MG63 (cell line): ENCODE measurements around the gene CLTC. TPM values are rescaled to one million over a fixed set of nuclear protein-coding genes. Genes with fewer than 3 reads are reported as not detected.

ENCODE experiments used
- DNase-seq: peaks from one replicate; pipeline ENCODE4 v3.0.0-alpha.2; 2020
- H3K27me3 ChIP-seq: fragments of 250-450 bp; sonication (Bioruptor Pico); 2 replicates; pipeline ENCODE4 v1.5.1; 2020; ENCODE audit warnings: mild to moderate bottlenecking, moderate library complexity
- H3K36me3 ChIP-seq: fragments of 250-450 bp; sonication (Bioruptor Pico); 2 replicates; pipeline ENCODE4 v1.5.1; 2020; ENCODE audit warnings: mild to moderate bottlenecking, moderate library complexity
- H3K4me3 ChIP-seq: fragments of 250-450 bp; sonication (Bioruptor Pico); 2 replicates; pipeline ENCODE4 v1.5.1; 2020; ENCODE audit warnings: mild to moderate bottlenecking, moderate library complexity
- H3K9me3 ChIP-seq: fragments of 250-450 bp; sonication (Bioruptor Pico); 2 replicates; pipeline ENCODE4 v1.5.1; 2020; ENCODE audit warnings: mild to moderate bottlenecking, moderate library complexity
- total RNA-seq: library from RNA; depleted of rRNA; stranded (reverse); fragments of >200 nt; shearing (Covaris generic); gene quantifications from 2 replicates; pipeline ENCODE4 v1.2.3, GENCODE V29; 2014; ENCODE audit warnings: low replicate concordance

Gene CLTC
- total RNA-seq, 1 experiment from 2014 or later: 235 TPM

DNA sequence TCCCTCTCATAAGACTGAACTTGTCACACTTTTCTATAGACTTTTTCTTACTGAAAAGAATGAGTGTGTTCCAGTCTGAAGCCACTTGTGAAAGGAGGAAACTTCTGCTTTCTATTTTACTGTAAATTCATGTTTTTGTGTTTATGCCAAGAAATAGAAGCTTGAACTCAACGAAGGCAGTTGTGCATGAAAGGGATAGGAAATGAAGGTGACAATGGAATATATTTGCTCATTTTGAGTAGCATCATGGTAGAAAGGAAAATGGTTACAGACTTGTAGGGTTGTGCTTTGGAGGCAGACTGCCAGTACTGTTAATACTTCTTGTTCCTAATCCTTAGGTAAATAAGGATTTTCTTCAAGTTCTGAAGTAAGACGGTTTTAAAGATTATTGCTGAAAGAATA lies 8.1 kb downstream of the CLTC start:
- Histone ChIP-seq H3K9me3 (no peaks in the 10 kb centered on the region), H3K4me3 (no peak overlapping the region), H3K36me3 (peaks cover 68% of the 10 kb centered on the region), H3K27me3 (no peaks in the 10 kb centered on the region)
- DNase-seq: no peak

DNA sequence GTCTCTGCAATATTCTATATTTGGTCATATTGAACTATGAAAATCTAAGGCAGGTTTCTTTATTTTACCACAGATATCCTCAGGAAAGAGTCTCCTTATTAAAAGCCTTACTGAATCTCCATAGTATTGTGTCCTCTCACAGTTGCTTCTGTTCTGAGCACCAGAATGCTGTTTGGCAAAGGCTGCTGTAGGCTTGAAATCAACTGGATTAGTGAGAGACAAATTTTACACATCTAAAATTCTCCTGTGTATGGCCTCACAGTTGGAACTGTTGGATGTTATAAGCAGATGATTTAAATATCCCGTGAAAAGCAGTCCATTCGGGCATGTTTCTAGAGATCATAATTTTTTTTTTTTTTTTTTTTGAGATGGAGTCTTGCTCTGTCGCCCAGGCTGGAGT lies 9.5 kb downstream of the CLTC start:
- Histone ChIP-seq H3K9me3 (no peaks in the 10 kb centered on the region), H3K4me3 (no peak overlapping the region), H3K36me3 (peaks cover 60% of the 10 kb centered on the region), H3K27me3 (no peaks in the 10 kb centered on the region)
- no peak for DNase-seq

DNA sequence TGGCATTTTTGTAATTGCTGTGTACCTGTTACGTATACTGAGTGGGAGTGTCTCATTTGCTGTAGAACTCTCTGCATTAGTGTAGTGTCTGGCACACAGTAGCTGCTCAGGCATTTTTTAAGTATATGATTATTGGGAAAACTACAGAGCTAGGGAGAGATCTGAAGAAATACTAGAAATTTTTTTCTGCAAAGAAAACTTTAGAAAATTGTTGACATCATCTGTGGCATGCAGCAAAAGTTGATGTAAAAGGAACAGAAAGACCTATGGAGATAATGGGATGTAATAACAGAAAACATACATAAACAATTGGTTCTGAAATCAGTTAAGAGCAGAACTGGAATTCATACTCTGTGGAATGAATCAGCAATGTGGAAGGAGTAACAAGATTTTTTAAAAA lies 11.6 kb downstream of the CLTC start:
- Histone ChIP-seq H3K36me3 (peaks cover 67% of the 10 kb centered on the region), H3K9me3 (no peaks in the 10 kb centered on the region), H3K4me3 (no peak overlapping the region), H3K27me3 (no peaks in the 10 kb centered on the region)
- DNase-seq: no peak

DNA sequence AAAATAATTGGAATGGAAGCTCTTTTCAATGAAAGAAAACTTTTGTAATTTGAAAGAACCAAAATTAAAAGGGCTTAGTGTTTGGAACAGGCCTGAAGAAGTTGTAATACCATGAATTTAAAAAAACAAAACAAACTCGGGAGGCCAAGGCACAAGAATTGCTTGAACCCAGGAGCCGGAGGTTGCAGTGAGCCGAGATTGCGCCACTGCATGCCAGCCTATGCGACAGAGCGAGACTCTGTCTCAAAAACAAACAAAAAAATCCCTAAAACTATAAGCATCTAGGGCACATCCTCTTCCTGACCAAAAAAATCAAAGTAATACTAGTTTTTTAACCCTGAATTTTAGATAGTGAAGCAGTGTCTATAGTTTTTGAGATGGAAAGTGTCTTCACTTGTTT lies 12.7 kb downstream of the CLTC start:
- Histone ChIP-seq H3K9me3 (no peaks in the 10 kb centered on the region), H3K36me3 (peaks cover 64% of the 10 kb centered on the region), H3K27me3 (no peaks in the 10 kb centered on the region), H3K4me3 (no peak overlapping the region)
- DNase-seq: no peak

DNA sequence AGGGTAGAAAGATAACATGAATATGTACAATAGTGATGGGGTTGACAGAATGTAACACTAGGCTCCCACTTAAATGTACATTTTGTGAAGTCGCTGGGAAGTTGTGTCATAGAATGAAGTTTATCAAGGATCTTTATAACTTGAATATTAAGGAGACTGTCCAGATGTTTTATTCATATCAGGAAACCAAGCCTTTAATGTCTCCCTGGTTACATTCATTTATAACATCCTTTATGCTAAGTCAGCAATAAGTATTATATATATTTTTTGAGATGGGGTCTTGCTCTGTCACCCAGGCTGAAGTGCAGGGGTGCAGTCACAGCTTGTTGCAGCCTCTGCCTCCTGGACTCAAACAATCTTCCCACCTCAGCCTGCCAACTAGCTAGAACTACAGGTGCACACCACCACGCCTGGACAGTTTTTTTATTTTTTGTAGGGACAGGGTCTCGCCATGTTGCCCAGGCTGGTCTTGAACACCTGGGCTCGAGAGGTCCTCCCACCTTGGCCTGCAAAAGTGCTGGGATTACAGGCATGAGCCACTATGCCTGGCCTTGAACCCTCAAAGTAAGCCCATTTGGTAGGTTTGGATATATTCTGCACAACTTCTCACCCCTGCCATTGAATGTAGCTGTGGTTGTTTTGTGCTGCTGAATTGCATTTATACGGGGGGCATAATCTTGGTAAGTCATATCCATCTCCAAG lies 14.1 kb downstream of the CLTC start:
- Histone ChIP-seq H3K27me3 (no peaks in the 10 kb centered on the region), H3K36me3 (peaks cover 63% of the 10 kb centered on the region), H3K4me3 (no peak overlapping the region), H3K9me3 (no peaks in the 10 kb centered on the region)
- DNase-seq: no peak

DNA sequence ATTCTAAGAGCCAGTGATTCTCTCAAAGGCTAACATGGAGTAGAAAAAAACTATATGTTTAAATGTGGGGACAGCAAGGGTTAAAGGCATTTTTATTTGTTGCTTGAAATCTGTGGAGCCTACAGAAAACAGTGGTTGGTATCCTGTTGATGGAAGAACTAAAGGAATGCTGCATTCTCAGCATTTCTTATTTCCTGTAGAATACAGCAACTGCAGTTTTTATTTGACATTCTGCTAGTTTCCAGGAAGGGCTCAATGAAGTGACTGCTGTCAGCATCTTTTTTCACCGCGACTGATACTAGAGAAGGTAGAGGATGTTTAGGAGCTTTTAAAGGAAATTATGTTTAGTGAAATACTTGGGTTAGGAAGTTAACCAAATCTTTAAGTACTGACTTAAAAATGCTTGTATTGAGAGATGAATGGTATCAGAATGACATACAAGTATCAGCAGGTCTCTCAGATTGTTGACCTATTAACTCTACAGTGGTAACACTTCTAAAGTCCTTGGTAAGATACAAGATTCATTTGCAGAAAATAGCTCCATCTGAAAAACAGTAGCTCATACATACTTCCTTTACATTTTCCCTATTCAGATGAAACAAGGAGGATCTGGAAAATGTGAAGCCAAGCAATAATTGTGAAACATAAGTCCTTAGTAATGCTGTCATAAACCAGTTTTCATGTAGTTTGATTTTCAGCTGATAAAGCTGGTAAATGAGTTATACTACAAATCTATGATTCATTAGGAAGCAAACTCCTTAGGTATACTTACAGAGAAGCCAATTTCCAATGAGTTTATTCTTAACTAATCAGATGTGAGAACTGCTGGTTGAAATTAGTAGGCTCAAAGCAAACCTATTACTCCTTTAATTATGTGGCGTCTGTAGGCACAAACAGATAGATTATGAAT lies 15.2 kb downstream of the CLTC start:
- Histone ChIP-seq H3K4me3 (no peak overlapping the region), H3K27me3 (no peaks in the 10 kb centered on the region), H3K9me3 (no peaks in the 10 kb centered on the region; the same call in 1 of the 2 replicates), H3K36me3 (peaks cover 62% of the 10 kb centered on the region)
- no peak for DNase-seq

DNA sequence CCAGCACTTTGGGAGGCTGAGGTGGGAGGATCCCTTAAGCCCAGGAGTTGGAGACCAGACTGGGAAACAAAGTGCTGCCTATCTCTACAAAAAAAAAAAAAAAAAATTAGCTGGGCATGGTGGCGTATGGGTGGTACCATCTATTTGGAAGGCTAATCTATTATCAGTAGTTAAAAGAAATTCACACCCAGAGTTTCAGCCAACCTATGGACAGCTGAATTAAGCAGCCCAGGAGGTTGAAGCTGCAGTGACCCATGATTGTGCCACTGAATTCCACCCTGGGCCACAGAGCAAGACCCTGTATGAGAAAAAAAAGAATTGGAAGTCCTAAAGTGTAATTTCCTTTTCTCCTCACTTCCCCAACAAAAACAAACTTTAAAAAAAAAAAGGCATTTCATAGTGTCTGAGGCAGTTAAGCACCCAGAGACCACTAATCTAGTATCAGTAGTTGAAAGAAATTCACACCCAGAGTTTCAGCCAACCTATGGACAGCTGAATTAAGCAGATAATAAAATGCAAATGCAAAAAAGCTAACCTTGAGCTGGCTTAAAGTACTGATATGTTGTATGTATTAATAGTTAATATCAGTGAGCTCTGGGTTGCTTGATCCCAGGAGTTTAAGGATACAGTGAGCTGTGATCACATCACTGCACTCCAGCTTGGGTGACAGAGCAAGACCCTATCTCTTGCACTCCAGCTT lies 18.1 kb downstream of the CLTC start:
- H3K4me3 ChIP-seq: no peak overlapping the region
- peaks cover 64% of the 10 kb centered on the region for H3K36me3 ChIP-seq
- DNase-seq: no peak

DNA sequence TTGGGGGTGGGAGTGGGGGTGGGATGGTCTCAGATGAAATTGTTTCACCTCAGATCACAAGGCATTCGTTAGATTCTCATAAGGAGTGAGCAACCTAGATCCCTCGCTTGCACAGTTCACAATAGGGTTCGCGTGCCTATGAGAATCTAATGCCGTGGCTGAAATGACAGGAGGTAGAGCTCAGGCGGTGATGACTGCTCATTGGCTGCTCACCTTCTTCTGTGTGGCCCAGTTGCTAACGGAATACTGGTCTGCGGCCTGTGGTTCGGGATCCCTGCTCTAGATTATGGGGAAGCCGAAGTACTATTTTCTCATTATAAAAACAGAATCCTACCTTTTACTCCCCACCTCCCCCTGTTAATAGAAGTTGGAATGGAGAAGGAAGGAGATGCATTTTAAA lies 18.9 kb downstream of the CLTC start:
- Histone ChIP-seq H3K9me3 (no peaks in the 10 kb centered on the region; the same call in 1 of the 2 replicates), H3K36me3 (peaks cover 62% of the 10 kb centered on the region), H3K27me3 (no peaks in the 10 kb centered on the region), H3K4me3 (no peak overlapping the region)
- no peak for DNase-seq

More for the DNA sequence above, 18.1 kb downstream of the CLTC start:
- no peaks in the 10 kb centered on the region for H3K27me3 ChIP-seq
- H3K9me3 ChIP-seq: no peaks in the 10 kb centered on the region; the same call in 1 of the 2 replicates

DNA sequence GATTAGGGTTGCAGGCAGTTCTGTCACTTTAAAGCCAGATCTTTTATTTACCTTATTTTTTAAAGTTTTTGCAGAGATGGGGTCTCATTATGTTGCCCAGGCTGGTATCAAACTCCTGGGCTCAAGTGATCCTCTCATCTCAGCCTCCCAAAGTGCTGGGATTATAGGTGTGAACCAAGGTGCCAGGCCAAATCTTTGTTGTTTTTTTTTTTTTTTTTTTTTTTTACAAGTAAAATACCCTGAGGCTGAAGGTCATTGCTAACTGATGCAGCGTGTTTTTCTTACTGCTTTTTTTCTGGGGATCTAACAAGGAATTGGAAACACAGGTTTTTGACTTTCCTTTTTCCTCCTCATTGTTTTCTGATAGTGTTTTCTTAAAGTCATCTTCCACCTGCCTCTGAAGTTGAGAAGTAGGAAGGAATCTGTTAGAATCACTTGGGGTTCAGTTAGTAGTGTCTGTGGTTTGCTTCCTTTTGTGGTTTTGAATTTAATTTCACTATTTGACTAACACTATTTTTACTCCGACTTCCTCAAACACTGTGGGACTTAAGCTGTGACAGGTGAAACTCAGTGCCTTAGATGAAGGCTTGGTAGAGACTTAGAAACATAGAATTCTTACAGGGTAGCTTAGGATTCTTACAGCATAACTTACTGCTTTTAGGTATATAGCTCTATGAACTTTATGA lies 22.2 kb downstream of the CLTC start:
- DNase-seq: no peak
- peaks cover 76% of the 10 kb centered on the region for H3K36me3 ChIP-seq
- H3K9me3 ChIP-seq: no peaks in the 10 kb centered on the region; the same call in 1 of the 2 replicates
- H3K27me3 ChIP-seq: no peaks in the 10 kb centered on the region
- H3K4me3 ChIP-seq: no peak overlapping the region

DNA sequence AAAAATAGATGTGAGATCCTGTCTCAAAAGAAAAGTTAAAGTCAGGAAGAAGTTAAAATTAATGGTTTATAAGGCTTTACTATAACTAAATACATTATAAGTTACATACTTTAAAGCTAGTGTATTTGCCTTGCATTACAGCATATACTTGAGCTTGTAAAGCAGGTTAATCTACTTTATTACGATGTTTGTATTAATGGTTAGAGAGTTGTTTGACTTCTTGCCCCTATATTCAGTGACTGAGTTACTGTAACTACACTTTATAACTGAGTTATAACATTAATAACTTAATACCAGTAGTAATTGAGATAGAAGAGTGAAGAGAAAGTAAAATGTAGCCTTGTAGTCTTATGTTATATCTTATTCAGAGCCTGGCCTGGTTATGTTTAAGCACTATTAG lies 22.9 kb downstream of the CLTC start:
- H3K9me3 ChIP-seq: no peaks in the 10 kb centered on the region; the same call in 1 of the 2 replicates
- peaks cover 82% of the 10 kb centered on the region for H3K36me3 ChIP-seq
- H3K4me3 ChIP-seq: no peak overlapping the region
- no peak for DNase-seq
- H3K27me3 ChIP-seq: no peaks in the 10 kb centered on the region

DNA sequence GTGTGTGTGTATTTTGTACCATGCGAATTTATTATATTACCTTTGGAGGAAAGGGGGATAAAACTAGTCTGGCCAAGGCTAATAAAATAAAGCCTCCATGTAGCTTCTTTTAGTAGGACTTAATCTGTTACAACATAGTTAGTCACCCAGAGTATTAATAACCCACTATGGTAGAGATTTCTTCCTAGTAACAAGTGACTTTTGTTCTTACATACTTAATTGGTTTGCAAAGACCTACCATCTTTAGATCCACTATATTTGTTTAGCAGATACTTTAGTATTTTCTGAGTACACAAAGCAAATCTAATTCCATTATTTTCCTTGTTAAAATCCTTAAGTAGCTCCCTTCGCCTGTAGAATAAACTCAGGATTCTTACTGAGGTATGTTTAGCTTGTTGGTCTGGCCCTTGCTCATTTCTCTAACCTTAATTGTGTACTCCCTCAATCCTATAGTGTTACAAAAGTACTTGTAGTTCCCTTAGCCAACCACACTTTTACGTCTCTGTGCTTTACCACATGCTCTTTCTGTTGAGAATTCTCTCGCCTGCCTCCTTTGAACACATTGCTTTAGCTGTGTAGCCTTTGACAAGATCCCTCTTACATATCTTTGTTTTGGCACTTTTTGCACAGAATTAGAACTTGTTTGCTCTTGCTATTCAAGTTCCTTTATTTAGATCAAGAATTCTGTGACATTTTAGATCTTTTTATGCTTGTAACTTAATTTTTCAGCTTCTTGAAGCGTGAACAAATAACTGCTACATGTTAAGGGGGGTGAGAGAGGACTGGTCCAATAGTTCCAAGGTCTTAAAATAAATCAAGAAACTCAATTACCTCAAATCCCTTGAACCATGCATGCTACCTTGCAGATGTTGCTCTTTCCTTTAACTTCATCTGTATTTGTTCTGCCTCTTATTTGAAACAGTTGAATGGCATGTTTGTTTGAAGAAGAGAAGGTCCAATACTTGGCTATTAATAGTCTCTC lies 23.8 kb downstream of the CLTC start:
- no peaks in the 10 kb centered on the region for H3K27me3 ChIP-seq
- H3K36me3 ChIP-seq: peaks cover 83% of the 10 kb centered on the region
- no peak for DNase-seq
- no peaks in the 10 kb centered on the region; the same call in 1 of the 2 replicates for H3K9me3 ChIP-seq
- no peak overlapping the region for H3K4me3 ChIP-seq

DNA sequence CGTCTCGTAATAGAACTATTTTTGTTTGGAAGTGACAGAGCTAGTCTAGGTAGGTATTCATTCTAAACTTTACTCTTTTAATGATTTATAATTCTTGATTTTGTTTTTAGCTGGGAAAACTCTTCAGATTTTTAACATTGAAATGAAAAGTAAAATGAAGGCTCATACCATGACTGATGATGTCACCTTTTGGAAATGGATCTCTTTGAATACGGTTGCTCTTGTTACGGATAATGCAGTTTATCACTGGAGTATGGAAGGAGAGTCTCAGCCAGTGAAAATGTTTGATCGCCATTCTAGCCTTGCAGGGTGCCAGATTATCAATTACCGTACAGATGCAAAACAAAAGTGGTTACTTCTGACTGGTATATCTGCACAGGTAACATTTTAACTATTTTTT lies 27.6 kb downstream of the CLTC start:
- Histone ChIP-seq H3K9me3 (peaks cover 9% of the 10 kb centered on the region), H3K27me3 (no peaks in the 10 kb centered on the region), H3K36me3 (peaks cover 94% of the 10 kb centered on the region), H3K4me3 (no peak overlapping the region)
- no peak for DNase-seq

DNA sequence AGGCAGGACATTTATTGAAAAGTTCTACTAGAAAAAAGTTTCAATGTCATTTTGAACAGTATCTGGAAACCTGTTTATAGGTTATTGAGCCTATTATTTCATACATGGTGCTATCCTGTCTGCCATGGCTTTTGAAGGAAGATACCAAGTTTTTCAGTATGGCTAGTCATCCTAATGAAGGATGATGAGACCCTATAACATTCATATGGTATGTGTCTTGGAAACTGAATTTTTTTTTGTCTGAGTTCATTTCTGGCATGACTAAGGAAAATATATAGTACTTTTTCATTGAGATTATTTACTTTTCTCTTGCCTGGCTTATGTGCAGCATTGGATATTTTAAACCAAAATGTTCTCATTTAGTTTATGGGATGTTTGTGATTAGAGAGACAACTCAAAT lies 30.2 kb downstream of the CLTC start:
- no peaks in the 10 kb centered on the region for H3K27me3 ChIP-seq
- no peak for DNase-seq
- peaks cover 20% of the 10 kb centered on the region for H3K9me3 ChIP-seq
- H3K4me3 ChIP-seq: no peak overlapping the region
- peaks cover 98% of the 10 kb centered on the region for H3K36me3 ChIP-seq

DNA sequence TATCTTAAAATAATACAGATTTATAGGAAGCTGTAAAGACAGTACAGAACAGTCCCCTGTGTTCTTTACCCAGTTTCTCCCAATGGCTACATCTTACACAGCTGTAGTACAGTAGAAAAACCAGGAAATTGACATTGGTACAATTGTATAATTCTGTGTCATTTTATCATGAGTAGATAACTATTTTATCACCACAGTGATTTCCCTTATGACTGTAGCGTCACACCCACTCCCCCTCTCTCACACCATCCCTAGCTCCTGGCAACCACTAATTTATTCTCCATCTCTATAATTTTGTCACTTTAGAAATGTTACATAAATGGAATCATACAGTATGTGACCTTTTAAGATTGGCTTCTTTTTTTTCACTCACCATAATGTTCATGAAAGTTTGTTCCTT lies 30.9 kb downstream of the CLTC start:
- peaks cover 98% of the 10 kb centered on the region for H3K36me3 ChIP-seq
- H3K9me3 ChIP-seq: peaks cover 20% of the 10 kb centered on the region
- H3K4me3 ChIP-seq: no peak overlapping the region
- DNase-seq: no peak
- no peaks in the 10 kb centered on the region for H3K27me3 ChIP-seq

DNA sequence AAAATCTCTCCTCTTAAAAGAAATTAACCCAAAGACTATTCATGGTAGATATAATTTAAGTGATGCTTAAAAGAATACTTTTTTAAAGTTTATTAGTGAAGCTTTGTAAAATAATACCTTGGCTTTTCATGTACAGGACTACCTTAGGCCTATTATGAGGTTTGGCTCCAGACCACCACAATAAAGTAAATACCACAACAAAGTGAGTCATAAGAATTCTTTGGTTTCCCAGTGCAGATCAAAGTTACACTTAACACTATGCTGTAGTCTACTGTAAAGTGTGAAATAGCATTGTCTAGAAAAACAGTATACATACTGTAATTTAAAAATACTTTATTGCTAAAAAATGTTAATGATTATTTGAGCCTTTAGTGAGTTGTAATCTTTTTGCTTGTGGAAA lies 31.7 kb downstream of the CLTC start:
- DNase-seq: no peak
- Histone ChIP-seq H3K9me3 (peaks cover 20% of the 10 kb centered on the region), H3K27me3 (no peaks in the 10 kb centered on the region), H3K4me3 (no peak overlapping the region), H3K36me3 (peaks cover 98% of the 10 kb centered on the region)

DNA sequence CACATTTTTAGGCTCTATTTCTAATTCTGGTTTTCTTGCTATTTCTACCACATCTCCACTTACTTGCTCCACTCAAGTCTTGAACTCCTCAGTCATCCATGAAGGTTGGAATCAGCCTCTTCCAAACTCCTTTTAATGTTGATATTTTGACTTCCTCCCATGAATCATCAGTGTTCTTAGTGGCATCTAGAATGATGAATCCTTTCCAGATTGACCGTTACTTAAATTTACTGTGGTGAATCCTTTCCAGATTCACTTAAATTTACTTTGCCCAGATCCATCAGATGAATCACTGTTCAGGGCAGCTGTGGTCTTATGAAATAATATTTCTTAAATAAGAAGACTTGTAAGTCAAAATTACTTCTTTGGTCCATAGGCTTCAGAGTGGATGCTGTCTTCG lies 32.4 kb downstream of the CLTC start:
- H3K36me3 ChIP-seq: peaks cover 96% of the 10 kb centered on the region
- no peak for DNase-seq
- H3K9me3 ChIP-seq: peaks cover 20% of the 10 kb centered on the region
- H3K4me3 ChIP-seq: no peak overlapping the region
- H3K27me3 ChIP-seq: no peaks in the 10 kb centered on the region
